WTC11 (cell line): ENCODE results near the gene EPHA4. TPM values are rescaled to one million over a fixed set of nuclear protein-coding genes. Genes with fewer than 3 reads are reported as not detected.
A peak's percentile ranks its signal among the peaks of the same experiment; 100 is the strongest.

Experiments used
- ATAC-seq: fragments of 200-7000 bp; cut with Tn5 transposase; 2 replicates; pipeline ENCODE4 v1.10.0; 2021; ENCODE audit warnings: mild to moderate bottlenecking, moderate library complexity
- CTCF ChIA-PET: fragments of 300-600 bp; sonication (Branson Sonifier 250); formaldehyde crosslinking; loops from one replicate; lab custom pipeline; 2021; ENCODE audit warnings: antibody characterized with exemption; lab: Charles Lee
- POLR2A ChIA-PET: fragments of 350-600 bp; sonication (Branson Sonifier 250); formaldehyde crosslinking; loops from one replicate; lab custom pipeline; 2021; ENCODE audit warnings: antibody characterized with exemption; lab: Charles Lee
- DNase-seq: peaks from one replicate; pipeline ENCODE4 v3.0.0; 2021; ENCODE audit warnings: low spot score
- H3K27ac Mint-ChIP-seq: 2 replicates; pipeline ENCODE4 v1.8.0; 2021; ENCODE audit warnings: mixed read lengths
- H3K27me3 Mint-ChIP-seq: 2 replicates; pipeline ENCODE4 v1.8.0; 2021; ENCODE audit warnings: low read depth, mild to moderate bottlenecking, moderate library complexity, mixed read lengths
- H3K36me3 Mint-ChIP-seq: 2 replicates; pipeline ENCODE4 v1.8.0; 2021; ENCODE audit warnings: mixed read lengths
- H3K4me1 Mint-ChIP-seq: 2 replicates; pipeline ENCODE4 v1.8.0; 2022; ENCODE audit warnings: mixed read lengths
- H3K4me3 Mint-ChIP-seq: 2 replicates; pipeline ENCODE4 v1.8.0; 2021; ENCODE audit warnings: mild to moderate bottlenecking, moderate library complexity, mixed read lengths
- H3K9me3 Mint-ChIP-seq: 2 replicates; pipeline ENCODE4 v1.8.0; 2021; ENCODE audit warnings: mixed read lengths
- ATF2 ChIP-seq: sonication (generic); formaldehyde crosslinking; IDR thresholded peaks from 2 replicates; pipeline ENCODE4 v1.8.1; 2022; ENCODE audit warnings: low read depth, missing genetic modification reagents, borderline replicate concordance
- ATF3 ChIP-seq: sonication (generic); formaldehyde crosslinking; conservative IDR thresholded peaks from 2 replicates; pipeline ENCODE4 v1.8.1; 2022; ENCODE audit warnings: mild to moderate bottlenecking, missing genetic modification reagents
- E2F4 ChIP-seq: sonication (generic); formaldehyde crosslinking; IDR thresholded peaks from 2 replicates; pipeline ENCODE4 v1.8.1; 2022; ENCODE audit warnings: low read depth, mild to moderate bottlenecking, moderate library complexity, missing genetic modification reagents, borderline replicate concordance
- ESRRA ChIP-seq: sonication (generic); formaldehyde crosslinking; IDR thresholded peaks from 2 replicates; pipeline ENCODE4 v1.8.1; 2022; ENCODE audit warnings: mild to moderate bottlenecking, missing genetic modification reagents, borderline replicate concordance
- FOXK1 ChIP-seq: sonication (generic); formaldehyde crosslinking; IDR thresholded peaks from 2 replicates; pipeline ENCODE4 v1.8.0; 2022; ENCODE audit warnings: mild to moderate bottlenecking, moderate library complexity, missing genetic modification reagents
- GTF2I ChIP-seq: fragments of 250-450 bp; sonication (Bioruptor Pico); conservative IDR thresholded peaks from 2 replicates; pipeline ENCODE4 v1.4.0; 2021; ENCODE audit warnings: mild to moderate bottlenecking
- IRF2 ChIP-seq: sonication (generic); formaldehyde crosslinking; IDR thresholded peaks from 2 replicates; pipeline ENCODE4 v1.8.0; 2022; ENCODE audit warnings: low read depth, missing genetic modification reagents, borderline replicate concordance
- NR1H2 ChIP-seq: sonication (generic); formaldehyde crosslinking; IDR thresholded peaks from 2 replicates; pipeline ENCODE4 v1.9.0; 2021; ENCODE audit warnings: mild to moderate bottlenecking, moderate library complexity, missing genetic modification reagents
- OVOL2 ChIP-seq: fragments of 250-450 bp; sonication (Bioruptor Pico); IDR thresholded peaks from 2 replicates; pipeline ENCODE4 v1.9.0; 2021; ENCODE audit warnings: mild to moderate bottlenecking, borderline replicate concordance
- SOX15 ChIP-seq: fragments of 250-450 bp; sonication (Bioruptor Pico); IDR thresholded peaks from 2 replicates; pipeline ENCODE4 v1.9.0; 2021; ENCODE audit warnings: mild to moderate bottlenecking
- ZNF219 ChIP-seq: sonication (generic); formaldehyde crosslinking; IDR thresholded peaks from 2 replicates; pipeline ENCODE4 v1.8.0; 2023; ENCODE audit warnings: missing genetic modification reagents, mild to moderate bottlenecking, borderline replicate concordance
- ZNF263 ChIP-seq: sonication (generic); formaldehyde crosslinking; IDR thresholded peaks from 2 replicates; pipeline ENCODE4 v1.8.1; 2022; ENCODE audit warnings: low read depth, mild to moderate bottlenecking, moderate library complexity, missing genetic modification reagents
- ZNF532 ChIP-seq: fragments of 250-450 bp; sonication (Bioruptor Pico); IDR thresholded peaks from 2 replicates; pipeline ENCODE4 v1.9.0; 2021; ENCODE audit warnings: mild to moderate bottlenecking, borderline replicate concordance
- ZNF671 ChIP-seq: fragments of 250-450 bp; sonication (Bioruptor Pico); IDR thresholded peaks from 2 replicates; pipeline ENCODE4 v1.8.0; 2021; ENCODE audit warnings: mild to moderate bottlenecking
- total RNA-seq: library from RNA; stranded (reverse); gene quantifications from 3 replicates; pipeline ENCODE4 v1.2.3, GENCODE V29; 2021
- TF ChIP-seq, protein P1 (sequence below): sonication (generic); formaldehyde crosslinking; conservative IDR thresholded peaks from 2 replicates; pipeline ENCODE4 v1.8.1; 2023; ENCODE audit warnings: mild to moderate bottlenecking, low read depth, missing genetic modification reagents, moderate library complexity
- TF ChIP-seq, protein P2 (sequence below): fragments of 250-450 bp; sonication (Bioruptor Pico); IDR thresholded peaks from 2 replicates; pipeline ENCODE4 v1.9.0; 2021; ENCODE audit warnings: mild to moderate bottlenecking

The EPHA4 gene
- total RNA-seq, 1 experiment from 2014 or later: 11.0 TPM

GRCh38 chr2:221500501-221501209, 71.4 kb downstream of the EPHA4 start (continued):
- TF ChIP-seq, protein P1, sequence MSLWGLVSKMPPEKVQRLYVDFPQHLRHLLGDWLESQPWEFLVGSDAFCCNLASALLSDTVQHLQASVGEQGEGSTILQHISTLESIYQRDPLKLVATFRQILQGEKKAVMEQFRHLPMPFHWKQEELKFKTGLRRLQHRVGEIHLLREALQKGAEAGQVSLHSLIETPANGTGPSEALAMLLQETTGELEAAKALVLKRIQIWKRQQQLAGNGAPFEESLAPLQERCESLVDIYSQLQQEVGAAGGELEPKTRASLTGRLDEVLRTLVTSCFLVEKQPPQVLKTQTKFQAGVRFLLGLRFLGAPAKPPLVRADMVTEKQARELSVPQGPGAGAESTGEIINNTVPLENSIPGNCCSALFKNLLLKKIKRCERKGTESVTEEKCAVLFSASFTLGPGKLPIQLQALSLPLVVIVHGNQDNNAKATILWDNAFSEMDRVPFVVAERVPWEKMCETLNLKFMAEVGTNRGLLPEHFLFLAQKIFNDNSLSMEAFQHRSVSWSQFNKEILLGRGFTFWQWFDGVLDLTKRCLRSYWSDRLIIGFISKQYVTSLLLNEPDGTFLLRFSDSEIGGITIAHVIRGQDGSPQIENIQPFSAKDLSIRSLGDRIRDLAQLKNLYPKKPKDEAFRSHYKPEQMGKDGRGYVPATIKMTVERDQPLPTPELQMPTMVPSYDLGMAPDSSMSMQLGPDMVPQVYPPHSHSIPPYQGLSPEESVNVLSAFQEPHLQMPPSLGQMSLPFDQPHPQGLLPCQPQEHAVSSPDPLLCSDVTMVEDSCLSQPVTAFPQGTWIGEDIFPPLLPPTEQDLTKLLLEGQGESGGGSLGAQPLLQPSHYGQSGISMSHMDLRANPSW: no peak
- TF ChIP-seq OVOL2 (CRISPR knock-in tag) (no peak), SOX15 (CRISPR knock-in tag) (no peak), ZNF219 (CRISPR knock-in tag) (no peak), ESRRA (CRISPR knock-in tag) (no peak), IRF2 (CRISPR knock-in tag) (no peak)

DNA sequence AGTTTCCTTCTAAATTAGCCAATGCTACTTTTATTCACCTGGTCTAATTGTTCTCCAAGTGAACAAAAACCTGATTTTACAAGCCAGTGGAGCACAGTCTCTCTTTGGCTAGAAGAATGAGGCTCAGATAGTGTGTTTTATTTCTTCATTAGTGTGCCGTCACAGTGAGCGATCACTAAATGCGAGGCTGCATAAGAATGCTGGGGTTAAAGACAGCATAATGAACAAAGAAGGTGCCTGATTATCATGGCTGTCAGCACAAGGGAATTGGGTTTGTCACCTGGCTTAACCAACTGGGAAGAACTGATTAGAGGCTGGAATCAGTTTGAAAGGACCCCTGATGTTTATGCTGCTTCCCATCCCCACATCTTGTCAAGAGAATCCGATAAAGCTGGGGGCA, 76.4 kb downstream of the EPHA4 start:
- ChIA-PET POLR2A (no interaction called here), CTCF (no interaction called here)
- TF ChIP-seq GTF2I (CRISPR knock-in tag) (no peak), ZNF671 (CRISPR knock-in tag) (no peak), E2F4 (no peak), ATF2 (no peak), ZNF263 (no peak), ATF3 (CRISPR knock-in tag) (no peak), ZNF532 (CRISPR knock-in tag) (no peak), NR1H2 (CRISPR knock-in tag) (no peak), FOXK1 (CRISPR knock-in tag) (no peak), ZNF219 (CRISPR knock-in tag) (no peak)
- TF ChIP-seq, protein P2, sequence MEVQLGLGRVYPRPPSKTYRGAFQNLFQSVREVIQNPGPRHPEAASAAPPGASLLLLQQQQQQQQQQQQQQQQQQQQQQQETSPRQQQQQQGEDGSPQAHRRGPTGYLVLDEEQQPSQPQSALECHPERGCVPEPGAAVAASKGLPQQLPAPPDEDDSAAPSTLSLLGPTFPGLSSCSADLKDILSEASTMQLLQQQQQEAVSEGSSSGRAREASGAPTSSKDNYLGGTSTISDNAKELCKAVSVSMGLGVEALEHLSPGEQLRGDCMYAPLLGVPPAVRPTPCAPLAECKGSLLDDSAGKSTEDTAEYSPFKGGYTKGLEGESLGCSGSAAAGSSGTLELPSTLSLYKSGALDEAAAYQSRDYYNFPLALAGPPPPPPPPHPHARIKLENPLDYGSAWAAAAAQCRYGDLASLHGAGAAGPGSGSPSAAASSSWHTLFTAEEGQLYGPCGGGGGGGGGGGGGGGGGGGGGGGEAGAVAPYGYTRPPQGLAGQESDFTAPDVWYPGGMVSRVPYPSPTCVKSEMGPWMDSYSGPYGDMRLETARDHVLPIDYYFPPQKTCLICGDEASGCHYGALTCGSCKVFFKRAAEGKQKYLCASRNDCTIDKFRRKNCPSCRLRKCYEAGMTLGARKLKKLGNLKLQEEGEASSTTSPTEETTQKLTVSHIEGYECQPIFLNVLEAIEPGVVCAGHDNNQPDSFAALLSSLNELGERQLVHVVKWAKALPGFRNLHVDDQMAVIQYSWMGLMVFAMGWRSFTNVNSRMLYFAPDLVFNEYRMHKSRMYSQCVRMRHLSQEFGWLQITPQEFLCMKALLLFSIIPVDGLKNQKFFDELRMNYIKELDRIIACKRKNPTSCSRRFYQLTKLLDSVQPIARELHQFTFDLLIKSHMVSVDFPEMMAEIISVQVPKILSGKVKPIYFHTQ: no peak
- H3K27me3 Mint-ChIP-seq: no peaks in the 10 kb centered on the region; the same call in 1 of the 2 replicates
- ATAC-seq (peak; percentile 63), DNase-seq (no peak)
- peak overlapping the region; percentile 83 for H3K27ac Mint-ChIP-seq
- H3K4me3 Mint-ChIP-seq: no peak overlapping the region
- no peaks in the 10 kb centered on the region for H3K36me3 Mint-ChIP-seq
- H3K4me1 Mint-ChIP-seq: peaks cover 15% of the 10 kb centered on the region
- H3K9me3 Mint-ChIP-seq: no peaks in the 10 kb centered on the region
